Gastrocnemius medialis (tissue), 4 donors: ENCODE results near the gene CTRB2. TPM values are rescaled to one million over a fixed set of nuclear protein-coding genes. Genes with fewer than 3 reads are reported as not detected.
A peak's percentile ranks its signal among the peaks of the same experiment; 100 is the strongest.

Experiments used
- ATAC-seq, 2 donors: fragments of 150-250 bp; one replicate each; pipeline ENCODE4 v1.9.1; 2016
- DNase-seq, 2 donors: peaks; one replicate each; pipeline ENCODE4 v3.0.0-alpha.2; 2019
- H3K27ac ChIP-seq, 4 donors: fragments of 200-600 bp; sonication (generic); 1 replicate in 1 of 4; 2 replicates in 3 of 4; pipeline ENCODE4 v1.5.1; 2016 to 2018; ENCODE audit warnings: mild to moderate bottlenecking in 2 of 4, moderate library complexity in 1 of 4
- H3K27me3 ChIP-seq, 3 donors: fragments of 200-600 bp; sonication (generic) in 2 of 3; 1 replicate in 1 of 3; 2 replicates in 2 of 3; pipeline versions ENCODE4 v1.5.1 to v1.6.0; 2016 to 2019; ENCODE audit warnings: mild to moderate bottlenecking in 1 of 3, moderate library complexity in 1 of 3
- H3K36me3 ChIP-seq, 2 donors: fragments of 200-600 bp; sonication (generic) in 1 of 2; one replicate each; pipeline ENCODE4 v1.5.1; 2017 to 2018
- H3K4me1 ChIP-seq, 2 donors: fragments of 200-600 bp; sonication (generic) in 1 of 2; one replicate each; pipeline ENCODE4 v1.5.1; 2016 to 2017; ENCODE audit warnings: mild to moderate bottlenecking in 2 of 2
- H3K4me3 ChIP-seq, 4 donors: fragments of 200-600 bp; sonication (generic) in 3 of 4; 1 replicate in 1 of 4; 2 replicates in 3 of 4; pipeline ENCODE4 v1.5.1; 2016 to 2019; ENCODE audit warnings: mild to moderate bottlenecking in 2 of 4
- H3K9me3 ChIP-seq, 3 donors: fragments of 200-600 bp; sonication (generic) in 2 of 3; 1 replicate in 1 of 3; 2 replicates in 2 of 3; pipeline ENCODE4 v1.5.1; 2016 to 2019
- CTCF ChIP-seq, 5 experiments: fragments of 450-650 bp in 3 of 5; fragments of 200-600 bp in 2 of 5; sonication (generic) in 2 of 5; IDR thresholded peaks in 4 of 5; conservative IDR thresholded peaks in 1 of 5; 1 replicate in 4 of 5; 2 replicates in 1 of 5; pipeline ENCODE4 v1.5.1; 2016 to 2019; ENCODE audit warnings: antibody characterized with exemption in 5 of 5, mild to moderate bottlenecking in 3 of 5, moderate library complexity in 3 of 5
- POLR2A ChIP-seq, 2 donors: fragments of 450-650 bp; IDR thresholded peaks; one replicate each; pipeline ENCODE4 v1.6.1; 2017; ENCODE audit warnings: antibody characterized with exemption in 2 of 2, mild to moderate bottlenecking in 2 of 2, moderate library complexity in 2 of 2
- in situ Hi-C, 4 donors: fragments of 200-750 bp; cut with MboI; loops; one replicate each; pipeline versions ENCODE4 v1.15.0 to v1.8.0; 2017; ENCODE audit warnings: low sequenced_read_pairs in 4 of 4
- intact Hi-C: fragments of 100-400 bp; cut with DNase I; formaldehyde crosslinking; loops from one replicate; pipeline ENCODE4 v1.15.1; 2023; ENCODE audit warnings: low total_unique reads
- total RNA-seq, 4 donors: library from RNA; depleted of rRNA; stranded (reverse); fragments of >200 nt; gene quantifications; one replicate each; pipeline versions ENCODE4 v1.1.0 to v1.2.3, GENCODE V29; 2016

Gene CTRB2
- total RNA-seq, 4 donors from 2014 or later: 3.0 TPM; not detected in 3

DNA sequence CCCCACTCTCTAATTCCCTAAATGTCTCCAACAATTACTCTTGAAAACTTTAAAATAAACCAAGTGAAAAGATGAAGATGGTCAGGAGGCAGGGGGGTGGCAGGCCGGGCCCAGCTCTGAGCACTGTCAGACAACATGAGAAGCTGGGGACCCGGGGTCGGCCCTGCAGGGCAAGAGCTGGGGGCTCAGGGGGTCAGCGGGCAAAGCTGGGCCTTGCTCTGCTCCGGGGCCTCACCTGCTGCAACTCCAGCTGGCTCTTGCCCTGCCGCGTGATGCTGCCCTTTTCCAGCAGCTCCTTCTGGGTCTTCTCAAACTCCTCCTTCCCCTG, 26.6 kb upstream of the CTRB2 start:
- Histone ChIP-seq H3K4me1 (peaks cover 25 to 45% of the 10 kb centered on the region in 2 donors), H3K27ac (peak overlapping the region; percentile 81 to 93 (median 88)), H3K27me3 (no peaks in the 10 kb centered on the region), H3K4me3 (no peak overlapping the region), H3K9me3 (no peaks in the 10 kb centered on the region), H3K36me3 (peaks cover 0 to 50% of the 10 kb centered on the region in 2 donors)
- no peak for ATAC-seq
- in situ Hi-C loops (no loop called here), intact Hi-C loops (no loop called here)
- TF ChIP-seq POLR2A (IDR thresholded peaks at IDR 0.05) (no peak), CTCF (IDR thresholded peaks at IDR 0.05 in 4 of 5, conservative IDR thresholded peaks at IDR 0.05 in 1 of 5) (no peak)
- DNase-seq: no peak

DNA sequence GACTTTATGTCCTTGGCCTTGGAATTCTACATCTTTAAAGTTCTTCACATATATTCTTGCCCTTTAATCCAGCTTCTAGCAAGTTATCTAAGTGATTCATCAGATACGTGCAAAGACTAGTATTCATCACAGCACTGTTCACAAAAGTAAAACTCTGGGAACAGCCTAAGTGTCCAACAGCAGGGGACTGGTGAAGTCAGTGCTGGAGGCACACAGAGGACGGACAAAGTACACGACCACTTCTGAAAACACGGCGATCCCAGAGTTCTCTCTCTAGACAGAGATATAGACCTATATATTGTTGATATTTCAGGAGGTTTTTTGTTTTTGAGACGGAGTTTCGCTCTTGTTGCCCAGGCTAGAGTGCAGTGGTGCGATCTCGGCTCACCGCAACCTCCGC, 24.6 kb upstream of the CTRB2 start:
- intact Hi-C loops: loop anchor here (2.0 kb wide), 1 partner anchor 73 kb away; no protein-coding TSS in a partner anchor
- Histone ChIP-seq H3K4me1 (peaks cover 13 to 28% of the 10 kb centered on the region in 2 donors), H3K9me3 (no peaks in the 10 kb centered on the region), H3K27ac (peak overlapping the region; percentile 55 to 91 (median 70)), H3K4me3 (no peak overlapping the region), H3K27me3 (no peaks in the 10 kb centered on the region), H3K36me3 (peaks cover 0 to 60% of the 10 kb centered on the region in 2 donors)
- DNase-seq (no peak), ATAC-seq (no peak)
- in situ Hi-C loops: no loop called here
- TF ChIP-seq POLR2A (IDR thresholded peaks at IDR 0.05) (no peak), CTCF (IDR thresholded peaks at IDR 0.05 in 4 of 5, conservative IDR thresholded peaks at IDR 0.05 in 1 of 5) (no peak)

DNA sequence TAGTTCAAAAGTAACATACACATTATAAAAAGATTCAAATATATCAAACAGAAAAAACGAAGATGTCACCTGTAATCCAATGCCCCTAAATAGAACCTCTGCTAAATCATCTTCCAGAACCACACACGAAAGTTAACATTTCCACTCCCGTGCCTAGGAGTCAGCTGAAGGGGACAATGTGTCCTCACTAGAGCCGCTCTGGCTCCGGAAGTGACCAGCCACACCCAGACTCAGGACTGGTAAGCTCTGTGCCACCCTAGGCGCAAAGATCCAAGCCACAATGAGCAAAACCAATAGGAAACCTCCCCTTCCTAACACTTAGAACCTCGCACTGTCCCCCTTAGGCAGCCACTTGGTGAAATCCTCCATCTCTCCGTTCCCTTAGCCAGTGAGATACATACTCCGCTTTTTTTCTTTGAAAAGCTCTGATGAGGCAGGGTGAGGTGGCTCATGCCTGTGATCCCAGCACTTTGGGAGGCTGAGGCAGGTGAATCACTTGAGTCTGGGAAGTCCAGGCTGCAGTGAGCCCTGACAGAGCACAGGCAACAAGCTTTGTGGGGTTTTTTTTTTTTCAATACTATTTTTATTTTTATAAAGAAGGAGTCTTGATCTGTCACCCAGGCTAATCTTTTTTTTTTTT, 23.6 kb upstream of the CTRB2 start:
- no peak for TF ChIP-seq POLR2A (IDR thresholded peaks at IDR 0.05)
- no peak for TF ChIP-seq CTCF (IDR thresholded peaks at IDR 0.05 in 4 of 5, conservative IDR thresholded peaks at IDR 0.05 in 1 of 5)
- H3K27ac ChIP-seq: peak overlapping the region; percentile 55 to 91 (median 70)
- intact Hi-C loops (loop anchor here (2.0 kb wide), 1 partner anchor 74 kb away; no protein-coding TSS in a partner anchor), in situ Hi-C loops (no loop called here)
- ATAC-seq: peak; percentile 65 to 81
- no peaks in the 10 kb centered on the region for H3K27me3 ChIP-seq
- DNase-seq: peak; percentile 76 to 77
- H3K9me3 ChIP-seq: no peaks in the 10 kb centered on the region
- H3K36me3 ChIP-seq: peaks cover 0 to 58% of the 10 kb centered on the region in 2 donors
- peaks cover 13 to 28% of the 10 kb centered on the region in 2 donors for H3K4me1 ChIP-seq
- no peak overlapping the region for H3K4me3 ChIP-seq

- Histone ChIP-seq H3K9me3 (no peaks in the 10 kb centered on the region), H3K27ac (peak overlapping the region; percentile 55 to 91 (median 70)), H3K27me3 (no peaks in the 10 kb centered on the region), H3K36me3 (peaks cover 0 to 46% of the 10 kb centered on the region in 2 donors), H3K4me1 (peaks cover 10 to 22% of the 10 kb centered on the region in 2 donors), H3K4me3 (no peak overlapping the region)
- ATAC-seq (no peak), DNase-seq (no peak)
- in situ Hi-C loops (no loop called here), intact Hi-C loops (loop anchor here (2.0 kb wide), 1 partner anchor 75 kb away; no protein-coding TSS in a partner anchor)
- no peak for TF ChIP-seq CTCF (IDR thresholded peaks at IDR 0.05 in 4 of 5, conservative IDR thresholded peaks at IDR 0.05 in 1 of 5)
- no peak for TF ChIP-seq POLR2A (IDR thresholded peaks at IDR 0.05)
These were observed 22.4 kb upstream of the CTRB2 start for GRCh38 chr16:75229172-75230031.
